Osteoblast (primary cell): ENCODE results near the gene CACNA2D3. TPM values are rescaled to one million over a fixed set of nuclear protein-coding genes. Genes with fewer than 3 reads are reported as not detected.

ENCODE experiments used
- DNase-seq: peaks from one replicate; pipeline ENCODE4 v3.0.0; 2011; ENCODE audit warnings: low spot score, mixed read lengths; ENCODE audit not compliant: insufficient read length; ENCODE audit errors: missing footprints
- H2AFZ ChIP-seq: 2 replicates; pipeline ENCODE4 v1.6.0; 2011; ENCODE audit warnings: mild to moderate bottlenecking, low read length
- H3K27ac ChIP-seq: 2 replicates; pipeline ENCODE4 v1.5.1; 2011; ENCODE audit warnings: mild to moderate bottlenecking, low read depth, low read length, moderate library complexity
- H3K27me3 ChIP-seq: 2 replicates; pipeline ENCODE4 v1.6.0; 2012; ENCODE audit warnings: mild to moderate bottlenecking, control low read depth, inconsistent platforms, low read length, moderate library complexity; ENCODE audit not compliant: insufficient read depth
- H3K36me3 ChIP-seq: 2 replicates; pipeline ENCODE4 v1.5.1; 2011; ENCODE audit warnings: mild to moderate bottlenecking, low read length, control low read depth, moderate library complexity; ENCODE audit not compliant: insufficient read depth
- H3K4me1 ChIP-seq: 2 replicates; pipeline ENCODE4 v1.5.1; 2011; ENCODE audit warnings: mild to moderate bottlenecking, low read length, control low read depth, moderate library complexity; ENCODE audit not compliant: insufficient read depth
- H3K4me2 ChIP-seq: 2 replicates; pipeline ENCODE4 v1.6.0; 2011; ENCODE audit warnings: mild to moderate bottlenecking, low read length; ENCODE audit not compliant: insufficient read depth
- H3K4me3 ChIP-seq: fragments of 200-600 bp; sonication (generic); 3 replicates; pipeline ENCODE4 v1.5.1; 2012; ENCODE audit warnings: mild to moderate bottlenecking, low read length, inconsistent platforms; ENCODE audit not compliant: insufficient read depth
- H3K79me2 ChIP-seq: 2 replicates; pipeline ENCODE4 v1.6.0; 2012; ENCODE audit warnings: mild to moderate bottlenecking, low read length, control low read depth, inconsistent platforms; ENCODE audit not compliant: insufficient read depth
- H3K9me3 ChIP-seq: 2 replicates; pipeline ENCODE4 v1.5.1; 2011; ENCODE audit warnings: low read depth, low read length, control low read depth
- H4K20me1 ChIP-seq: 2 replicates; pipeline ENCODE4 v1.6.0; 2012; ENCODE audit warnings: mild to moderate bottlenecking, low read length, control low read depth; ENCODE audit not compliant: insufficient read depth
- CTCF ChIP-seq: IDR thresholded peaks from 2 replicates; pipeline ENCODE4 v1.5.1; 2011; ENCODE audit warnings: mild to moderate bottlenecking, low read depth, low read length, moderate library complexity; ENCODE audit errors: extremely low read depth
- total RNA-seq: library from RNA; depleted of rRNA; stranded (reverse); fragments of >200 nt; gene quantifications from 2 replicates; pipeline ENCODE4 v1.2.3, GENCODE V29; 2012

Gene CACNA2D3
- total RNA-seq, 1 donor, result 0.36 TPM

- Histone ChIP-seq H3K27me3 (no peaks in the 10 kb centered on the region), H3K4me1 (peaks cover 9% of the 10 kb centered on the region), H3K79me2 (no peaks in the 10 kb centered on the region), H3K4me3 (no peak overlapping the region), H3K27ac (no peak overlapping the region), H3K9me3 (no peaks in the 10 kb centered on the region), H3K4me2 (no peak overlapping the region), H2AFZ (no peak overlapping the region), H3K36me3 (no peaks in the 10 kb centered on the region), H4K20me1 (no peaks in the 10 kb centered on the region)
- no peak for DNase-seq
- TF ChIP-seq CTCF, result no peak
Observed at GRCh38 chr3:54987719-54988118, 865.4 kb downstream of the CACNA2D3 start.

- Histone ChIP-seq H3K79me2 (no peaks in the 10 kb centered on the region), H3K4me1 (peaks cover 9% of the 10 kb centered on the region), H3K4me2 (no peak overlapping the region), H3K4me3 (no peak overlapping the region), H3K27ac (no peak overlapping the region), H3K36me3 (no peaks in the 10 kb centered on the region), H2AFZ (no peak overlapping the region), H3K9me3 (no peaks in the 10 kb centered on the region), H3K27me3 (no peaks in the 10 kb centered on the region), H4K20me1 (no peaks in the 10 kb centered on the region)
- TF ChIP-seq CTCF, result no peak
- DNase-seq, result no peak
Observed at GRCh38 chr3:54988302-54988837, 866.0 kb downstream of the CACNA2D3 start.

GRCh38 chr3:54988838-54989630, 866.7 kb downstream of the CACNA2D3 start:
- no peak overlapping the region for H3K4me2 ChIP-seq
- no peak overlapping the region for H2AFZ ChIP-seq
- peaks cover 9% of the 10 kb centered on the region for H3K4me1 ChIP-seq
- H4K20me1 ChIP-seq, result no peaks in the 10 kb centered on the region
- no peak overlapping the region for H3K27ac ChIP-seq
- H3K36me3 ChIP-seq, result no peaks in the 10 kb centered on the region
- DNase-seq, result no peak
- H3K79me2 ChIP-seq, result no peaks in the 10 kb centered on the region
- H3K27me3 ChIP-seq, result no peaks in the 10 kb centered on the region
- no peak for TF ChIP-seq CTCF
- no peak overlapping the region for H3K4me3 ChIP-seq
- H3K9me3 ChIP-seq, result no peaks in the 10 kb centered on the region

GRCh38 chr3:54994111-54994513, 871.8 kb downstream of the CACNA2D3 start:
- H3K4me2 ChIP-seq, result no peak overlapping the region
- H3K79me2 ChIP-seq, result no peaks in the 10 kb centered on the region
- H3K9me3 ChIP-seq, result no peaks in the 10 kb centered on the region
- H4K20me1 ChIP-seq, result no peaks in the 10 kb centered on the region
- TF ChIP-seq CTCF, result no peak
- H3K4me3 ChIP-seq, result no peak overlapping the region
- no peaks in the 10 kb centered on the region for H3K27me3 ChIP-seq
- no peaks in the 10 kb centered on the region for H3K36me3 ChIP-seq
- peaks cover 3% of the 10 kb centered on the region for H3K4me1 ChIP-seq
- no peak overlapping the region for H3K27ac ChIP-seq
- H2AFZ ChIP-seq, result peak overlapping the region; percentile 11
- no peak for DNase-seq
